GM18867 (cell line): ENCODE results near the gene NBAS.

Source experiments
- ATAC-seq: cut with Tn5 transposase; IDR thresholded peaks from one replicate; pipeline ENCODE4 v1.9.1; 2021; ENCODE audit warnings: mild to moderate bottlenecking, moderate library complexity; ENCODE audit not compliant: unreplicated experiment

Gene NBAS

DNA sequence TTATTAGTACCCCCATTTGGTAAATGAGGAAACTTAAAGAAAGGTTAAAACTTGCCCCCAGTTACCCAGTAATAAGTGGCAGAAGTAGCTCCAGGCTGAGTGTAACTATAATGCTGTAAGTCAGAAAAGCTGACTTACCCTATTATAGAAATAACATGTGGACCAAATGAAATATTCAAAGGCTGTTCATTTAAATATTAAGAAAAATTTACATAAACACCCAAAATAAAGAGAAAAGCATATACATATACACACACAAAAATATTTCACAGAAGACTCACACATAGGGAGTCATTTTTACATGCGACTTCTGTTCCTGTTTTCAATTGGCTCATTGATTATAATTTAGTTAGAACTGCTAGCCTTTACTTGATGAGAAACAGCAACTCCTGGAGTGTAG lies 189.1 kb downstream of the NBAS start:
- ATAC-seq, result no peak

DNA sequence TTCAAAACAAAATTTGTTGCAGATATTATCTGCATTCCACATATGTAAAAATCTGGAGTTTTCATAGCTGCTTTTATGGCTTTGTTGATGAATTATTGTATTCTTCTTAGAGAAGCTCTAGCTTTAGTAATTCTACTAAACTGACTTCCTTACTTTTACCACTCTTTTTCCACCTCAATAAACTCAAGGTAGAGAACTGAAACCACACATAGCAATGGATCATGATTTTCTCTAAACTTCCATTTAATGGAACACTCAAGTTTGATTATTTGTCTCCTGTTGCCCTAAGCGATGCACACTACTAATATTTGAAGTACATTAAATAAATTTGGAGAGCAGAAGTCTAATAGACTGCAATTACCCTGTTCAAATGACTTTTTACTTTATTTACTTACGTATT lies 192.0 kb downstream of the NBAS start:
- ATAC-seq, result no peak

DNA sequence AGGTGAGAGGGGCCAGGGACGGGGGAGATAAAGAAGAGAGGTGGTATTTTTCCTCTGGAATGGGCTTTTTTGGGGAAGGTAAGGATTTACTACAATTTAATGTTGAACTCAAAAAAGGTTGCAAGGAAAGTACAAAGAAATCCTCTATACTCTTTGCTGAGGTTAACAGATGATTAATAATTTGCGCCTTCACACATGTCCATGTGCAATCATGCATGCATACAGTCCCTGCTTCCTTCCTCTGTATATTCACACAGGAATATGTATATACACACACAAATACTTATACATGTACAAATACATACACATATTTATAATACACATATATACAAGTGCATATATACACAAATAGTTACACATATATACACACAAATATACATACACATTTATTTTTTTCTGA lies 193.4 kb downstream of the NBAS start:
- peak; percentile 52 for ATAC-seq

DNA sequence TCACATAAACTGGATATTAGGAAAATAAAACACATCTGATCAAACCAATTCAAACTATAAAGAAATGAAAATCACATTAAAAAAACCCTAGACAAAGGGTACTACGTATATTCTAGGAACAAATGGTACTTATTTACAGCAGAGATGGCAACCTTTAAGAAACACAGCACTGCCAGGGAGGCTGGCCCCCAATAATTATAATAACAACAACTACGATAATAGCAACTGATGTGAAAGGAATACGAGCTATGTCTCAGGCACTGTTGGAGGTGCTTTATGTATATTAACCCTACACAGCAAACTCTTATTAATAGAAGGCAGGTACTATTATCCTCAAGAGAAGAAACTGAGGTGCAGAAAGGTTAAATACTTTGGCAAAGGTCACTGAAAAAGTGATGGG lies 193.9 kb downstream of the NBAS start:
- no peak for ATAC-seq

DNA sequence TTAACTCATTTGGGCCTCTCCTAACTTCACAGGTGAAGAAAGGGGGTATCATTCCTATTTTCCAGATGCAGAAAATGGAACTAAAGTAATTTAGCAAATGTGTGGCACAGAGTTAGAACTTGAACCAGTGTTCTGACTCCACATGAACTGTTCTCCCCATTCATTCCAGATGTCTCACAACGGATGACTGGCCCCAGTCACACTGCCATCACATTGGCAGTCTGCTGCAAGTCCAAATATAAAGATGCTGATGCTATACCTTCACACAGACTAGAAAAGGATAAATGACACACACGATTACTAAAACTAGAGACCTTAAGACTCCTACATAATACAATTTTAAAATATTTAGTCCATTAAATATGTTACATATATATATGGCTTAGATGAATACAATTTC lies 195.7 kb downstream of the NBAS start:
- no peak for ATAC-seq

DNA sequence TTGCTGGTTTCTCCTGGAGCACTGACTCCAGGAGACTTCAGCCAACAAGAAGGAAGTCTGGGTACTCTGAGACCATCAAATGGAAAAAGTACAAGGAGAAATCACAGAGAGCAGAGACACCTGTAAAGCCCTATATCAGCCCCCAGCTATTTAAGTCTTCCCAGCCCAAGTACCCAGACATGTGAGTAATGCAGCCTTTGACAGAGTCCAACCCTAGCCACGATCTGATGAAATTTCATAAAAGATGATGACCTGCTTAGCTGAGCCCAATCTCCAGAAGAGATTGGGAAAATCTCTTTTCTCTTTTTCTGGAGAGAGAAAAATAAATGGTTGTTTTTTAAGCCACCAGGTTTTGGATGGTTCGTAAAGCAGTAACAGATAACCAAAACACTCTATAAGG lies 196.6 kb downstream of the NBAS start:
- ATAC-seq, result no peak

DNA sequence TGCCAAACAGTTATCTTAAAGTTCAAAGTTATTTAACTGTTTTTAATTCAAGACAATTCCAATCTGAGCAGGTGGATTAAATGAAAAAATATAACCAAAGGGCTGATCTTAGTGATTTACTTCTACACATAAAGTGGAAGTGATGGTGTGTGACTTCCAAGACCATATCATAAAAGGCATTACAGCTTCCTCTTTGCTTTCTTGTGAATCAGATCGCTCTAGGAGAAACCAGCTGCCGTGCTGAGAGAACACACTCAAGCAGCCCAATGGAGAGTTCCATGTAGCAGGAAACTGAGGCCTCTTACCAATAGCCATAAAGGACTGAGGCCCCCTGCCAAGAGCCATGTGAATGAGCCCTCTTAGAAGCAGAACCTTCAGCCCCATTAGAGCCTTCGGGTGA lies 197.4 kb downstream of the NBAS start:
- ATAC-seq, result no peak

DNA sequence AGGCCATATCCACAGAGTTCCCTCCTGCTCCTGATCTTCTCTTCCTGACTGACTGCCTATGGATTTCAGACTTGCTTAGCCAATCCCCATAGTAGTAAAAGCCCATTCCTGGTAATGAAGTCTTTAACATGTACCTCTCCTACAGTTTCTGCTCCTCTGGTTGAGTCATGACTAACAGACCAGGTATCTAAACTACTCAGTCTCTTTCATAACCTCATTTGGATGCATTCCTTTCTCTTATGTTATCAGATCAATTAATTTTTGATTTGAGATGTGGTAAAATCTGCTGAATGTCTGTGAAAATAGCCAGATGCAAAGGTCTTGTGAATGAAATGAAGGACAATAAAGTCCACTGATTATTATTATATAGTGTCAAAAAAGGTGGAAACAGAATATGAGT lies 198.0 kb downstream of the NBAS start:
- ATAC-seq, result no peak

DNA sequence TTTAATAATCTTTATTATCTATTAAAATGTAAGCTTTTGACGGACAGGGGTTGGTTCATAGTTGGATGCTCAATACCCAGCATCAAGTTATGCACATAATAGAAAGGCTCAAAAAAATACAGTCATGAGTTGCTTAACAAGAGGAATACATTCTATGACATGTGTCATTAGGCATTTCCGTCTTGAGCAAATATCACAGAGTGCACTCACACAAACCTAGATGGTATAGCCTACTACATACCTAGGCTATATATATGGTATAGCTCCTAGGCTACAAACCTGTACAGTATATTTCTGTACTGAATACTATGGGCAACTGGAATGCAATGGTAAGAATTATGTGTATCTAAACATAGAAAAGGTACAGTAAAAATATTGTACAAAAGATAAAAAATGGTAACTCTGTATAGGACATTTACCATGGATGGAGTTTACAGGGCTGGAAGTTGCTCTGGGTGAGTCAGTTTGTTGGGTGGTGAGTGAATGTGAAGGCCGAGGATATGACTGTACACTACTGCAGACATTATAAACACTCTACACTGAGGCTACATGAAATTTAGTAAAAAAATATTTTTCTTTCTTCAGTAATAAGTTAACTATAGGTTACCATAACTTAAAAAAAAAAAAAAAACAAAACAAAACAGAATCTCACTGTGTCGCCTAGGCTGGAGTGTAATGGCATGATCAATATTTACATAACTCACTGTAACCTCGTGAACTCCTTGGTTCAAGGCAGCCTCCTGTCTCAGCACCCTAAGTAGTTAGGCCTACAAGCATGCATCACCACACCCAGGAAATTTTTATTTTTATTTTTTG lies 201.2 kb downstream of the NBAS start:
- ATAC-seq, result no peak

DNA sequence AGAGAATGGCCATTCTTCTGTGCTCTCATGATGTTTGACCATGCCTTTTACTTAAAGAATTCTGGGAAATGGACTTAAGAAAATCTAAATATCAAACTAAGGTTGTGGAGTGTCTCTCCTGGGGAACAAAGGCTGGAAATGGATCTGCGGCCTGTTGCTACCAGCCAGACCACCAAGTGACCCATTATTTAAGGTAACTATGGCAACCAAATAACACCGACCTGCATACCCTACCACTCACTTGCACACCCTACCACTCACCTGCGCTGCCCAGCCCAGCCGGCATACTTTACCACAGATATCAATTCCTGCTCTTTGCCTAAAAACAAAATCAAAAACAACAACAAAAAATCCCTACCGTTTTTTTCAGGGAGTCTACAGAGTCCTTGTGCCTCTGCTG lies 203.2 kb downstream of the NBAS start:
- ATAC-seq, result no peak

DNA sequence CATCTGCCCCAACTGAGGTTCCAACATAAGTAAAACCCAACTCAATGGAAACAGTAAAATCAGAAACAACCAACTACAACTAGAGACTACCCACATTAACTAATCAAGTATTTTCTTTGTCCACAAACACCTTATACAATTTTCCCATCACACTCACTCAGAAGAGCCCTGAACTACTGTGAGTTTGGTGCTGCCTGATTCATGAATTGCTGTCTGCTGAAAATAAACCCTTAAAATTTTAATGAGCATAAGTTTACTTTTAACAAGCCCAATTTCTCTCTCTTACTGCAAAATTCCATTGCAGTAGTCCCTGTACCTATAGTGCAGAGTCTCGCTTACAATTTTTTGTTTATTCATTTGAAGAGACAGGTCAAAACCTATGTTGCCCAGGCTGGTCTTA lies 203.9 kb downstream of the NBAS start:
- ATAC-seq, result no peak

DNA sequence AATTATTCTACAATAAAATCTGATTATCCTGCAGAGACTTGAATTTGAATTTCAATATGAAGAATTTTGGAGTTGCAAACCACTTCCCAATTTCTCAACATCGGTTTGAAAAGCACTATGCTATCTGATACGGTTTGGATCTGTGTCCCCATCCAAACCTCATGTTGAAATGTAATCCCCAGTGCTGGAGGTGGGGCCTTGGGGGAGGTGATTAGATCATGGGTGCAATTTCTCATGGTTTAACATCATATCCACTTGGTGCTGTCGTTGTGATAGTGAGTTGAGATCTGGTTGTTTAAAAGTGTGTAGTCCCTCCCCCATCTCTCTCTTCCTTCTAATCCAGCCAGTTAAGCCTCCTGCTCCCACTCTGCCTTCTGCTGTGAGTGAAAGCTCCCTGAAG lies 205.7 kb downstream of the NBAS start:
- no peak for ATAC-seq

DNA sequence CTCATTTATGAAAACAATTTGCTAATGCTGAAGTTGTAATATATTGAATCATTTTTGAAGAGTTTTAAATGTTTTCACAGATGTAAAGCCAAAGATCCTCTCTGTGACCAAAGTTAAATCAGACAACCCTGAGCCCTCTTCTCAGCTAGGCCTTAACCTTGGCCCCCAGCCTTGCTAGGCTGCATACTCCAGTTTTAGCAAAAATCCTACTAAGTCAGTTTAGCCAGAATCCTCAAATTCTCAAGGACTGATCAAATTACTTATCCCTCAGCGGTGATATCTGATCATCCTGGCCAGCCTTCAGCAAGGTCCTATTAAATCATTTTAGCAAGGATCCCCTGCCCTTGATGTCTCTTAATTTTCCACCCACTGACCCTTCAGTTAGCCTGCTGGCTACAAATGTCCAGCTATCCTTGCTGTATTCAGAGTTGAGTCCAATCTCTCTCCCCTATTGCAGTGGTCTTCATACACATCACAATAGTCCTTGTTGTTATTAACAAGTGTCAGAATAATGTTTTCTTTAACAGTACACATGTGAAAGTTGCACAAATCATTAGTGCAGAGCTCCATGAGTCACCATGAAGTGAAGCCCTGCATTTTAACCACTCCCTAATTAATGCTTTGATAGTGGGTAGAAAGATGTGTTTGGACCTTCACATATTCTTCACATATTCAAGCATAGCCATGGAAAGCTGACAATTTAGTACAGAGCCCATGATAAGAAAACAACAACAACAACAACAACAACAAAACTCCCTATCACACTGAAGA lies 206.4 kb downstream of the NBAS start:
- no peak for ATAC-seq

DNA sequence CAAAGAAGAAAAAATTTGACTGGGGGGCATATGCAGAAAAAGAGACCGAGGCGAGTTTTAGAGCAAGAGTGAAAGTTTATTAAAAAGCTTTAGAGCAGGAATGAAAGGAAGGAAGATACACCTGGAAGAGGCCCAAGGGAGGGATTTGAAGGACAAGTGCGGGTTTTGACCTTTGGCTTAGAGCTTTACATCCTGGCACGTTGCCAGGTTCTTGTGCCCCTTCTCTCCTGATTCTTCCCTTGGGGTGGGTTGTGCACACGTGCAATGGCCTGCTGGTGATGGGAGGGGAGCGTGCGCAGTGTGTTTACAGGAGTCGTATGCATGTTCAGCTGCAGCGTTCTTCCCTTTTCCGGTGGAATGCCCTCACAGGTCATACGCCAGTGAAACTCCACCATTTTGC lies 208.8 kb downstream of the NBAS start:
- no peak for ATAC-seq

DNA sequence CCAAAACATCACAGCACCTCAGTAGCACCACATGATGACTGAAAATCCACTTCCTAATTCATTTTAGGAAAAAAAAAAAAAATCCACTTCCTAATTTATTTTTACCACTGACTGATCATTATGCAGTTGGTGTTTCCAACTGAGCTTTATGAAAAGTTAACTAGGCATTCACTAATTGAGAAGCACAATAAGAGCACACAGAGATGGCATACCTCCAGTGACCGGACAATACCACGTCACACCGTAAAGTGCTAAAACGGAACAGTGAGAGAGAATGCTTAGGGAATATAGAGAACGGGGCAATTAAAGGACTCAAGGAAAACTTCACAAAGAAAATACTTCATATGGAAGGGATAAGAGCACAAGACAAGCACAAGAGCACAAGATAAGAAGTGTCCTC lies 212.5 kb downstream of the NBAS start:
- ATAC-seq, result no peak

DNA sequence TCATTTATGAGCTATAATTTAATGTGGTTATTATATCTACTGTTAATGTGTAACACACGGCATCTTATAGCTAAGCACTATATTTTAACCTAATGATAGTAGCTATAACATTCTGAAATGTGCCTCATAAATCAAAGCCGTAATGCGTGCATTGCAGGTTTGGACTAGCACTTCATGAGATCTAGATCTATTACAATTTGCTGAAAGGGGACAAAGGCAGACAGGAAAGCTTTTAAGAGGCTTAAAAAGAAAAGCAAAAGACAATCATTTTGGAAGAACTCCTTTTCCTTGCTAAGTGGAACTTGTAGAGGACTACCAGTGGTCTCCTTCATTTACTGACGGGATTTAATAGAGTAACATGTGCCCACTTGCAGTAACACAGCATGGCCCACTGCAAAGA lies 213.1 kb downstream of the NBAS start:
- no peak for ATAC-seq

DNA sequence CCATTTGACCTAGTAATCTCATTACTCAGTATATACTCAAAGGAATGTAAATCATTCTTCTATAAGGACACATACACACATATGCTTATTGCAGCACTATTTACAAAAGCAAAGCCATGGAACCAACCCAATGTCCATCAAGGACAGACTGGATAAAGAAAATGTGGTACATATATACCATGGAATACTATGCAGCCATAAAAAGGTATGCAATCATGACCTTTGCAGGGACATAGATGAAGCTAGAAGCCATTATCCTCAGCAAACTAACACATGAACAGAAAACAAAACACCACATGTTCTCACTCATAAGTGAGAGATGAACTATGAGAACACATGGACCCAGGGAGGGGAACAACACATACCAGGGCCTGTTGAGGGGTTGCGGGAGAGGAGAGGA lies 214.5 kb downstream of the NBAS start:
- no peak for ATAC-seq

DNA sequence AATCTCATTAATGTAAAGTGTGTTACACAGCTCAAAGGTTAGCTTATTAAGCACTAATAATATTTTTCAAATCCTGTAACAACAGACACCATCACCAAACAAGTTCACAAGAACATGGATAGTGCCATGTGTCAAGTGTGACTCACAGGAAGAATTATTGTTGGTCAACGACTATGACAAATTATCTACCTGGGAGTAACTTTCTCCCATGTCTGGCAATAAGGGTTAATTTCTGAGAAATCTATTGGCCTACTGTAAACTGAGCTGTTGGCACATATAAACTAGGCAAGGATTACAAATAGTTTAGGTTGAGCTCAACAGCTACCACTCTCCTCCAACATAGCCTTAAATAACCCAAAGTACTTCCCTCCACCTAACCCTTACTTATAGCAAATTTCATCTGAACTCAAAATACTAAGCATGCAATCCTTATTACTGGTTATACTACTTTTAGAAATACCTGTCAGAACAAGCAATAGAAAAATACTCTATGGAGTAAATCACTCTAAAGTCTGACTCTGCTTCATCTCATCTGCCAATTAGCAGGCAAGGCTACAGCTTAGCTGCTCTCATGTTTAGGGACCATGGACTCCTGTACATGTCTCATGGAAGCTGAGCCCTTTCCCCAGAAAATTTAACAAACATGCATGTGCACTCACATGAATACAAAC lies 223.0 kb downstream of the NBAS start:
- no peak for ATAC-seq

DNA sequence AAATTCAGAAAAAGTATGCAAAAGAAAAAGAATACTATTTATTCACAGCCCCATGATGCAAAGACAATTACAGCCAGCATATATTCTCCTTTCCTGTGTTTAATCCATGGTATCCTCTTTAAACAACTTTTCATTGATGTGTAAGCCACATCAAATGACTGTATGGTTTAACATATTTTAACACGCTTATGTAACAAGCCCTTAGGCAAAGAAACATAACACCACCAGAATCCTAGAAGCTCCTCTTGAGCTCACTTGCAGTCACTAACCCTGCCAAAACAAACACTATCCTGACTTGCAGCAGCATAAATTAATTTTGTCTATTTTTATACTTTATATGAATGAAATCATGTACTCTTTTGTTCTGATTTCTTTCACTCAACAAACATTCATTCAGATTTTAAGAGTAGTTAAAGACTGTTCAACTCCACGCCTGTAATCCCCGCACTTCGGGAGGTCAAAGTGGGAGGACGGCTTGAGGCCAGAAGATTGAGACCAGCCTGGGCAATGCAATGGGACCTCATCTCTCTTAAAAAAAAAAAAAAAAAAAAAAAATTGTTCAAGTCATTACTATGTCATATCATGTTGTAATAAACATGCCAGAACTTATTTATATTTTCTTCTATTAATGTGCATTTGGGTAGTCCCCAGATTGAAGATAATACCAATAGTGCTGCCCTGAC lies 226.3 kb downstream of the NBAS start:
- ATAC-seq, result no peak

DNA sequence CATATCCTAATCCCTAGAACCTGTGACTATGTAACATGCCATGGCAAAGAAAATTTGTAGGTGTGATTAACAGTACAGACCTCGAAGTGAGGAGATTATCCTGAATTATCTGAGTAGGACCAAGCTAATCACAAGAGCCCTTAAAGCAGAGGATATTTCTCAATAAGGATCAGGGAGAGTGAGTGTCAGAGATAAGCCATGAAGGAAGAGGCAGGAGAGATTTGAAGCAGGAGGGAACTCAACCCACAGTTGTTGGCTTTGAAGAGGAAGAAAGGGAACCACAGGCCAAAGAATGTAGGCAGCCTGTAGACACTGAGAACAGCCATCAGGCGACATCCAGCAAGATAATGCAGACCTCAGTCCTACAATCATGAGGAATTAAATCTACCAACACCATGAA lies 229.3 kb downstream of the NBAS start:
- ATAC-seq, result no peak

DNA sequence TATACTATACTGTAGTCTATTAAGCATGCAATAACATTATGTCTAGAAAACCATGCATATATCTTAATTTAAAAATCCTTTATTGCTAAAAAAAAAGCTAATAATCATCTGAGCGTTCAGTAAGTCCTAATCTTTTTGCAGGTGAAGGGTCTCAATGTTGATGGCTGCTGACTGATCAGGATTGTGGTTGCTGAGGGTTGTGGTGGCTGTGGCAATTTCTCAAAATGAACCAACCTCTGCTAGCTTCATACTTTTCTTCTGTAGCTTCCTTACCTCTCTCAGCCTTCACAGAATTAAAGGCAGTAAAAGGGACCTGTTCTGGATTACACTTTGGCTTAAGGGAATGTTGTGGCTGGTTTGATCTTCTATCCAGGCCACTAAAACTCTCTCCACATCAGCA lies 235.8 kb downstream of the NBAS start:
- no peak for ATAC-seq
